Activated CD8-positive, alpha-beta memory T cell treated with anti-CD3 and anti-CD28 coated beads for 24 hours (primary cell): ENCODE results near the gene CD27.
A peak's percentile ranks its signal among the peaks of the same experiment; 100 is the strongest.
"Not testable (repeated sequence)": the region's sequence is repeated elsewhere in the genome, so short reads cannot be mapped to it uniquely, and the experiment has no call there.

ENCODE experiments used
- DNase-seq: peaks from one replicate; pipeline ENCODE4 v3.0.0-alpha.2; 2020

CD27 gene

GRCh38 chr12:6489449-6489848 lies 44.7 kb downstream of the CD27 start:
- DNase-seq, result no peak

GRCh38 chr12:6490673-6491072 lies 45.9 kb downstream of the CD27 start:
- not testable (repeated sequence) for DNase-seq

- peak; percentile 97 for DNase-seq
These were observed 48.2 kb downstream of the CD27 start, which contains the start of gene MRPL51 for GRCh38 chr12:6492838-6493496. TSS of gene MRPL51 (minus strand) at chr12:6493262. CDS start at chr12:6493136, 126 bp downstream.

GRCh38 chr12:6493497-6494257 lies 48.9 kb downstream of the CD27 start, which contains the start of gene NCAPD2:
TSS of gene NCAPD2 (plus strand) at chr12:6494102. CDS start at chr12:6495099, 997 bp downstream.
- peak; percentile 95 for DNase-seq

GRCh38 chr12:6494258-6494743 lies 49.5 kb downstream of the CD27 start:
- no peak for DNase-seq

GRCh38 chr12:6494968-6495367 lies 50.2 kb downstream of the CD27 start:
- DNase-seq, result no peak

GRCh38 chr12:6497291-6497690 lies 52.5 kb downstream of the CD27 start:
- not testable (repeated sequence) for DNase-seq

GRCh38 chr12:6500466-6500865 lies 55.7 kb downstream of the CD27 start:
- DNase-seq, result no peak
